GM04504 (cell line): ENCODE measurements around the gene RCSD1.
A peak's percentile ranks its signal among the peaks of the same experiment; 100 is the strongest.

Experiments
- DNase-seq: peaks from one replicate; pipeline ENCODE4 v3.0.0-alpha.2; 2012; ENCODE audit warnings: low read depth

RCSD1 gene

DNA sequence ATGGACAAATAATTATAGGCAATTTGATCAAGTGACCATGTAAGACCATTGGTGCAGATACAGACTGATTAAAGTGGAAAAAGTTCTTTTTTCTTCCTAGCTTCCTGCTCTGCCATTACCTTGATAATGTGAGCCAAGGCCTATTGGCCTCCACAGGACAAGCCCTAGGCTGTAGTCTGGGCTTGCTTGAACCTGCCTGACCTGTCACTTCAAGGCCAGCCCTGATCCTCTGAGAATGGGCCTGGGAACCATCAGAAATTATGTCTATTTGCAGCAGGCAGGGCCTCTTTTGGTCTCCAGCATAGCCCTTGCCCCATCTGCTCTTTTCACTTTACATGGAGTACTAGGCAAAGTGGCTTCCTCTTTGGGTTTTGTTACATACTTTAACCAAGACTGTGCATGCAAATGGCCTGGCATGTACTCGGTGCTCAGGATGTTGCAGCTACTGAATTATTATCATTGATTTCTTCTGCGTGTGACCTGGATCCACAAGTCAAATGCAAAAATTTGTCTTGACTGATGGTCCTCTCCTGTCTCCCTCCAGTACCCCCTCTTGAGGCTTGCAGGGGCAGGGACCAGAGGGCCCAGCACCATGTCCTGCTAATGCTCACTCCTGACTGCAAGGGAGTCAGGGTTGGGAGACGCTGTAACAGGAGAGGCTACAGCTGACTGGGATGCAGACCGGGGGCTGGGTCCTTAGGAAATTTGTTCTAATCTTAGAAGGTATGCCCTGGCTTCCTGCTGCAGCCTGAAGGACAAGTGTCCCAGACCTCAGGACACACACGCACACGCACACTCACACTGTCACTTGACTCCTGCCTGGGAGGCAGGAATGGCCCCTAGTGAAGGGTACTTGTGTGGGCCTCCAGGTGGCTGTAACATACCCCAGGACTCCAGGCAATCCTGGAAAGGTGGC is 39.4 kb downstream of the RCSD1 start:
- DNase-seq = no peak

GRCh38 chr1:167670563-167670962 is 40.5 kb downstream of the RCSD1 start:
- no peak for DNase-seq

- DNase-seq = no peak
These were observed 41.9 kb downstream of the RCSD1 start for GRCh38 chr1:167671727-167672511.

- DNase-seq = no peak
These were observed 42.8 kb downstream of the RCSD1 start for GRCh38 chr1:167672831-167673230.

GRCh38 chr1:167673265-167673664 is 43.2 kb downstream of the RCSD1 start:
- DNase-seq = no peak

- no peak for DNase-seq
These were observed 44.1 kb downstream of the RCSD1 start for GRCh38 chr1:167674156-167674555.

DNA sequence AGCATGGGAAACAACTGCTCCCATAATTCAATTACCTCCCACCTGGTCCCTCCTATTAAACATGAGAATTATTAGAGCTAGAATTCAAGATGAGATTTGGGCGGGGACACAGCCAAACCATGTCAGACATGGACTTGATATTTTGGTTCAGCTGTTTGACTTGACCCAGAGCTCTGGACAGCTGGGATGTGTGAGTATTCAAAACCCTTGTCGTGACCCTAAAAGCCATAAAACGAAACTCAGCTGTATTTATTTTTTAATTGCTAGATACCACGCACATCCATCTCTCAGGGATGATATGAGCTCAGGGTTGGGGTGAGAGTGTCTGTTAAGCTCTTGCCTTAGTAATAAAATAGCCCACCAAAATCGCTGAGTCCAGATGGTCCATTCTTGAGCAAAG is 45.4 kb downstream of the RCSD1 start:
- DNase-seq = no peak

- DNase-seq = no peak
These were observed 46.3 kb downstream of the RCSD1 start for GRCh38 chr1:167676205-167676915.

- no peak for DNase-seq
These were observed 47.1 kb downstream of the RCSD1 start for GRCh38 chr1:167676916-167677848.

GRCh38 chr1:167678422-167678821 is 48.4 kb downstream of the RCSD1 start:
- no peak for DNase-seq

DNA sequence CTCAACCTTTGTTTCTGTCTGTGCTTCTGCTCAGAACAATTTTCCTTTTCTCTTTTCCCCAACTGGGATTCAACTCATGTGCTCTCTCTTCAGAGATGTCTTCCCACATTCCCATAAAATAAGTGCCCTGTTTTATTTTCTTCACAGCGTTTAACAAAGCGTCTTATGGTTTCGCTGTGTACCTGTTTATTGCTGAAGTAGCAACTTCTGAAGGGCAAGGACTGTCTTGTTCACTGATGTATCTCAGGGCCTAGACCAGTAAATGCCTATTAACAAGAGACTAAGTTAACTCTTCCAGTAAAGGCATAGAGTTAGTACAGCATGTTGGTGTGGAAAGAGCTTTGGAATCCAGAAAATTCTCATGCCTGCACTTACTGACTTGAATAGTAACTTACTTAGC is 48.8 kb downstream of the RCSD1 start:
- no peak for DNase-seq

GRCh38 chr1:167679714-167680113 is 49.7 kb downstream of the RCSD1 start:
- no peak for DNase-seq

GRCh38 chr1:167681024-167681423 is 51.0 kb downstream of the RCSD1 start:
- DNase-seq = no peak

DNA sequence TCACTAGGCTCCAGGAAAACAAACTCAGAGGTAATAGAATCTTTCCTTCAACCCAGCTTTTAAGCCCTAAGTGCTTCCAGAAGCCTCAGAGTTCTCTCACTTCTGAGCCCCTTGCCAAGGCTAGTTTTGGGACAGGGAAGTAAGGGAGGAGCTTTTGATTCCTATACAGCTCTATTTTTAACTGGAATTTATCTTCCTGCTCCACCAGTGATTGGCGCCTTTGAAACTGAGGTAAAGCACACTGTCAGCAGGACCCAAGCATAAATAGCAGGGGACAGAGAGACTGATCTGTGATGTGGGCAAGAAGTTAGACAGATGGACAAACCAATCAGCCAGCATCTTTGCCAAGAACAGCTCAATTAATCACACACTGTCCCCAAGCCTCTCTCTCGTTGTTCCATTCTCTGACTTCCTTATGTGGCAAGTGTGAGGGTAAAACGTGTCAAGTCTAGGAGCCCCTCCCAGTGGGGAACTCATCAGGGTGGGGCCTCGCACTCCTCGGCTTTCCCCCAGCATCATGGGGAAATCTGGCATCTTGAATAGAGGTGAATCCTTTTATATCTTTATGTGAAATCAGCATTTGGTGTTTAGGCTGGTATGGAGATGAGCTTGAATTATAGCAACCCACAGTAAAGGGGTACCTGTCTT is 51.5 kb downstream of the RCSD1 start:
- DNase-seq = no peak

DNA sequence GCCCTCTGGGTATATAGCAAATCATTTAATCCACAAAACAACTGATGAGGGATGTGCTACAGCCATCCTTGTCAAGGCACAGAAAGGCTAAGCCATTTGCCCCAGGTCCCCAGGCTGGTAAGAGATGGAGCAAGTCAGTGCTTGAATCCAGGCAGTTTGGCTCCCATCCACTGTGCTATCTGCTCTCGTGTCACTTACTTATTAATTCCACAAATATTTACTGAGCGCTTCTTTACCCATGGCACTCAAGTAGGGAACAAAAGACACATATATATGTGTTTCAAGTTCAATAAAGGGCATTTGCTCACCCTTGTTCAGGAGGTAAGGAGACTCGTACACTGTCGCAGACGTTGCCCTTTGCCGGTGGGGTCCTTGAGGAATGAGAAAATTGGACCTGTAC is 53.2 kb downstream of the RCSD1 start:
- DNase-seq = no peak

DNA sequence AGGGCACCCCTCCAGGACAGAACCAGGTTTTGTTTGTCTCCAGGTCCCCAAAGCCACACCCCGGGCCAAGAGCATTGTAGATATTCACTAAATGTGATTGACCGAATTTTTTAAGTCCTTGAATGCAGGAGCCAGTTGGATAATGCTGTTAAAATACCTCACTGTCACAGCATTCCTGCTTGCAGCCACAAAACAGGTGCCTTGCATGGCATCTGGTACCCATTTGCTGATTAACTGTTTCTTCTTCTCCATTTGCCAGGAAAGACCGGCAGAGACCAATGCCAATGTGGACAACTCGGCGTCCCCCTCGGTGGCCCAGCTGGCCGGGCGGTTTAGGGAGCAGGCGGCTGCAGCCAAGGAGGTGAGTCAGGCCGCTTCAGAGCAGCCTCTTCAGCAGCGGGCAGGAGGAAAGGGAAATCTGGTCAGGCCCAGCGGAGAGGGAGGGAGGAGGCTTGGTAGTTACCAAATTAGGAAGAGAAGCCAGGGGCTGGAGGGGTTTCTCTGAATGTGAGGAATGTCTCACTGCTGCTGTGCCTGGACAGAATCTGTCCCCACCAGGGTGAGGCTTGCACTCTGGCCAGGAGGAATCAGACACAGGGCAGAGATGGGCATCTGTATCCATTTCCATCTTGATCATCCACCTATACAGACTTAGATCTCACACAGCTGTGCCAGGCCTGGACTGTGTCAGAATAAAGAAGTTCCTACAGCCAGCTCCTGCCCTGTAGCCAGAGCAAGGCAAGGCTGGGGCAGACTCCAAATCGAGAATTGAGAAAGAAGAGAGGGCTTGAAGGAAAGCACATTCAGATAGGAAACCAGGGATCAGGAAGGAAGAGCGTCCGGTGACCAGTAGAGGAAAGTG is 53.8 kb downstream of the RCSD1 start:
- DNase-seq = no peak

GRCh38 chr1:167685844-167686243 is 55.8 kb downstream of the RCSD1 start:
- DNase-seq = no peak

- DNase-seq = peak; percentile 53
These were observed 58.0 kb downstream of the RCSD1 start for GRCh38 chr1:167687919-167688519.

- no peak for DNase-seq
These were observed 59.5 kb downstream of the RCSD1 start for GRCh38 chr1:167689567-167689920.

DNA sequence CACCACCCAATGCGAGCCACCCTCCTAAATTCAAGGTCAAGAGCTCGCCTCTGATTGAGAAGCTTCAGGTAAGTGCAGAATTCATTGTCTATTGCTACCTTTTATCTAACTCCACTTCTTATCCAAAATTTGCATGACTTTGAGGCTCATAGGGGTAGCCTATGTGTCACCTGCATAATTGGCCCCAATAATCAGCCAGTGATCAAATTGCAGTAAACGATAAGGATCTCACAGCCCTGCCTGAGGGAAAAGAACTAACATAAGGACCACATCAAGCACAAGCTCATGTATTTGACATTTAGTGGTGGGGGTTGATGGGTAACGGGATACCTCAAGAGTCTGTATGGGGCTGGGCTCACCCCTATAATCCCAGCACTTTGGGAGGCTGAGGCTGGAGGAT is 60.0 kb downstream of the RCSD1 start:
- DNase-seq = no peak
